Neural cell (in vitro differentiated cells): Measurements from ENCODE around the gene ZCCHC17.

ENCODE experiments used
- CTCF ChIP-seq: fragments of 450-650 bp; IDR thresholded peaks from 2 replicates; pipeline ENCODE4 v1.5.1; 2014; ENCODE audit warnings: antibody characterized with exemption, mild to moderate bottlenecking, moderate library complexity; ENCODE audit not compliant: poor library complexity, severe bottlenecking
- EP300 ChIP-seq: fragments of 450-650 bp; conservative IDR thresholded peaks from 2 replicates; pipeline ENCODE4 v1.6.1; 2014; ENCODE audit warnings: antibody characterized with exemption, mild to moderate bottlenecking, moderate library complexity; ENCODE audit not compliant: poor library complexity, severe bottlenecking
- SMC3 ChIP-seq: fragments of 450-650 bp; conservative IDR thresholded peaks from 2 replicates; pipeline ENCODE4 v1.6.1; 2014; ENCODE audit warnings: antibody characterized with exemption, mild to moderate bottlenecking, moderate library complexity; ENCODE audit not compliant: poor library complexity
- TAF1 ChIP-seq: IDR thresholded peaks from 2 replicates; pipeline ENCODE4 v1.6.1; 2012; ENCODE audit warnings: low read depth

GRCh38 chr1:31315902-31316301, 19.1 kb downstream of the ZCCHC17 start:
- TF ChIP-seq SMC3 (no peak), CTCF (no peak), EP300 (no peak), TAF1 (no peak)
